NT2/D1 (cell line): ENCODE measurements around the gene HMX1.

Experiments
- DNase-seq: peaks from one replicate; pipeline ENCODE4 v3.0.0-alpha.2; 2011; ENCODE audit warnings: low read depth, low spot score
- H3K27me3 ChIP-seq: 2 replicates; pipeline ENCODE4 v1.6.0; 2011; ENCODE audit warnings: mild to moderate bottlenecking; ENCODE audit not compliant: insufficient read length, insufficient read depth
- H3K36me3 ChIP-seq: 2 replicates; pipeline ENCODE4 v1.6.1; 2011; ENCODE audit warnings: mild to moderate bottlenecking, low read length, mixed read lengths; ENCODE audit not compliant: insufficient read depth, insufficient read length
- H3K4me1 ChIP-seq: 2 replicates; pipeline ENCODE4 v1.5.1; 2011; ENCODE audit not compliant: insufficient read depth, insufficient read length
- H3K4me3 ChIP-seq: 2 replicates; pipeline ENCODE4 v1.5.1; 2011; ENCODE audit warnings: low read depth; ENCODE audit not compliant: insufficient read length
- H3K9ac ChIP-seq: 2 replicates; pipeline ENCODE4 v1.6.0; 2011; ENCODE audit warnings: low read depth; ENCODE audit not compliant: insufficient read length
- H3K9me3 ChIP-seq: 2 replicates; pipeline ENCODE4 v1.5.1; 2011; ENCODE audit warnings: mild to moderate bottlenecking, low read length; ENCODE audit not compliant: insufficient read depth
- SUZ12 ChIP-seq: IDR thresholded peaks from 2 replicates; pipeline ENCODE4 v1.6.1; 2011; ENCODE audit not compliant: insufficient read length, insufficient read depth; ENCODE audit errors: extremely low read depth
- YY1 ChIP-seq: IDR thresholded peaks from 2 replicates; pipeline ENCODE4 v1.6.1; 2011; ENCODE audit not compliant: insufficient read length, insufficient read depth
- ZNF274 ChIP-seq: IDR thresholded peaks from 2 replicates; pipeline ENCODE4 v1.6.1; 2011; ENCODE audit warnings: mild to moderate bottlenecking, low read depth, low read length

HMX1 gene

GRCh38 chr4:8860096-8860891, 11.3 kb downstream of the HMX1 start:
- DNase-seq: no peak
- Histone ChIP-seq H3K27me3 (peaks cover 99% of the 10 kb centered on the region), H3K4me1 (peaks cover 34% of the 10 kb centered on the region), H3K4me3 (peak overlapping the region; percentile 24), H3K9me3 (no peaks in the 10 kb centered on the region), H3K9ac (peak overlapping the region; percentile 52), H3K36me3 (no peaks in the 10 kb centered on the region)
- TF ChIP-seq SUZ12 (no peak), YY1 (no peak), ZNF274 (no peak)

GRCh38 chr4:8859550-8860095, 12.0 kb downstream of the HMX1 start:
- peak overlapping the region; percentile 52 for H3K9ac ChIP-seq
- peaks cover 39% of the 10 kb centered on the region for H3K4me1 ChIP-seq
- H3K27me3 ChIP-seq: peaks cover 99% of the 10 kb centered on the region
- H3K4me3 ChIP-seq: peak overlapping the region; percentile 22
- TF ChIP-seq SUZ12: no peak
- no peak for TF ChIP-seq ZNF274
- no peak for TF ChIP-seq YY1
- no peaks in the 10 kb centered on the region for H3K36me3 ChIP-seq
- DNase-seq: no peak
- H3K9me3 ChIP-seq: no peaks in the 10 kb centered on the region

GRCh38 chr4:8858701-8859210, 12.9 kb downstream of the HMX1 start:
- Histone ChIP-seq H3K9me3 (no peaks in the 10 kb centered on the region), H3K9ac (peak overlapping the region; percentile 13), H3K36me3 (no peaks in the 10 kb centered on the region), H3K4me3 (peak overlapping the region; percentile 40), H3K27me3 (peaks cover 90% of the 10 kb centered on the region), H3K4me1 (peaks cover 45% of the 10 kb centered on the region)
- no peak for DNase-seq
- TF ChIP-seq YY1: no peak
- TF ChIP-seq SUZ12: no peak
- TF ChIP-seq ZNF274: no peak

GRCh38 chr4:8857766-8858700, 13.6 kb downstream of the HMX1 start:
- TF ChIP-seq YY1: no peak
- no peak for TF ChIP-seq SUZ12
- TF ChIP-seq ZNF274: no peak
- Histone ChIP-seq H3K9me3 (no peaks in the 10 kb centered on the region), H3K4me1 (peaks cover 41% of the 10 kb centered on the region), H3K36me3 (no peaks in the 10 kb centered on the region), H3K27me3 (peaks cover 83% of the 10 kb centered on the region), H3K4me3 (peak overlapping the region; percentile 40), H3K9ac (peak overlapping the region; percentile 72)
- DNase-seq: no peak

GRCh38 chr4:8856835-8857621, 14.6 kb downstream of the HMX1 start:
- peaks cover 73% of the 10 kb centered on the region for H3K27me3 ChIP-seq
- TF ChIP-seq ZNF274 (no peak), YY1 (no peak), SUZ12 (peak; percentile 68)

GRCh38 chr4:8855818-8856245, 15.8 kb downstream of the HMX1 start:
- H3K9ac ChIP-seq: peak overlapping the region; percentile 6
- TF ChIP-seq ZNF274: no peak
- no peak for TF ChIP-seq YY1
- no peak for TF ChIP-seq SUZ12
- H3K4me3 ChIP-seq: no peak overlapping the region
- no peaks in the 10 kb centered on the region for H3K36me3 ChIP-seq
- peaks cover 61% of the 10 kb centered on the region for H3K27me3 ChIP-seq
- peak; percentile 55 for DNase-seq
- H3K9me3 ChIP-seq: no peaks in the 10 kb centered on the region
- H3K4me1 ChIP-seq: peaks cover 36% of the 10 kb centered on the region

More at GRCh38 chr4:8856835-8857621, 14.6 kb downstream of the HMX1 start:
- Histone ChIP-seq H3K36me3 (no peaks in the 10 kb centered on the region), H3K9me3 (no peaks in the 10 kb centered on the region), H3K4me1 (peaks cover 41% of the 10 kb centered on the region), H3K9ac (peak overlapping the region; percentile 72), H3K4me3 (peak overlapping the region; percentile 40)
- DNase-seq: no peak
